NB4 (cell line): Measurements from ENCODE around the gene UBP1.

Source experiments
- CTCF ChIP-seq: IDR thresholded peaks from one replicate; pipeline ENCODE4 v1.5.1; 2012; ENCODE audit warnings: low read depth, low read length
- MYC ChIP-seq: IDR thresholded peaks from 2 replicates; pipeline ENCODE4 v1.6.1; 2011; ENCODE audit warnings: low read depth, low read length
- POLR2A ChIP-seq: IDR thresholded peaks from 2 replicates; pipeline ENCODE4 v1.6.1; 2011; ENCODE audit warnings: mild to moderate bottlenecking; ENCODE audit not compliant: insufficient read length; ENCODE audit errors: extremely low read depth

GRCh38 chr3:33473813-33474212 is 33.6 kb upstream of the UBP1 start:
- TF ChIP-seq CTCF (no peak), POLR2A (no peak), MYC (no peak)
